ENCODE measurements around the gene GNPTAB.

DNA sequence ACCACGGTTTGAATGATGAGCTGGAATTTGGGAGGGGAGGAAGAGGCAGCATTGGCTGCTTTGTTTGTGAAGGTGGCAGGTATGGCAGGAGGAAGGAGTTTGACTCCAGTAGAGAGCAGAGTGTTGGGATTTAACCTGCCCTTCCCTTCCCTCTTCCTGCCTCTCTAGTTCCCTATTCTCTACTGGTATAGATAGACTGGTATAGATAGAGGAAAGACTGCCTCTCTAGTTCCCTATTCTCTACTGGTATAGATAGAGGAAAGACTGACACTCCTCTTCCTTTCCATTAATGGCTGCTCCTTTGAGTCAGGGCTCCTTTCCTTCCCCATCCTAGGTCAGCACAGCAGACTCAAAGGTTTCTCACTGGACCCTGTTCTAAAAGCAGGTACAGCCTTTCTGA is 83.1 kb downstream of the GNPTAB start:
- TF ChIP-seq, protein P1, sequence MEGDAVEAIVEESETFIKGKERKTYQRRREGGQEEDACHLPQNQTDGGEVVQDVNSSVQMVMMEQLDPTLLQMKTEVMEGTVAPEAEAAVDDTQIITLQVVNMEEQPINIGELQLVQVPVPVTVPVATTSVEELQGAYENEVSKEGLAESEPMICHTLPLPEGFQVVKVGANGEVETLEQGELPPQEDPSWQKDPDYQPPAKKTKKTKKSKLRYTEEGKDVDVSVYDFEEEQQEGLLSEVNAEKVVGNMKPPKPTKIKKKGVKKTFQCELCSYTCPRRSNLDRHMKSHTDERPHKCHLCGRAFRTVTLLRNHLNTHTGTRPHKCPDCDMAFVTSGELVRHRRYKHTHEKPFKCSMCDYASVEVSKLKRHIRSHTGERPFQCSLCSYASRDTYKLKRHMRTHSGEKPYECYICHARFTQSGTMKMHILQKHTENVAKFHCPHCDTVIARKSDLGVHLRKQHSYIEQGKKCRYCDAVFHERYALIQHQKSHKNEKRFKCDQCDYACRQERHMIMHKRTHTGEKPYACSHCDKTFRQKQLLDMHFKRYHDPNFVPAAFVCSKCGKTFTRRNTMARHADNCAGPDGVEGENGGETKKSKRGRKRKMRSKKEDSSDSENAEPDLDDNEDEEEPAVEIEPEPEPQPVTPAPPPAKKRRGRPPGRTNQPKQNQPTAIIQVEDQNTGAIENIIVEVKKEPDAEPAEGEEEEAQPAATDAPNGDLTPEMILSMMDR (IDR thresholded peaks at IDR 0.05) = no peak
- TF ChIP-seq POLR2A (IDR thresholded peaks at IDR 0.05) = no peak
